ENCODE results near the gene AGPAT2.
"Not testable (repeated sequence)": the region's sequence is repeated elsewhere in the genome, so short reads cannot be mapped to it uniquely, and the experiment has no call there.

AGPAT2 gene

GRCh38 chr9:136640171-136641111 is 46.8 kb downstream of the AGPAT2 start:
- DNase-seq: no peak
- H3K18ac ChIP-seq (ENCODE audit: low read length): no peak overlapping the region
- H3K27ac ChIP-seq (ENCODE audit: low read depth, low read length): no peak overlapping the region
- no peak overlapping the region for H2BK120ac ChIP-seq (ENCODE audit: insufficient read depth, low read length, poor library complexity)
- no peak overlapping the region for H3K4me2 ChIP-seq (ENCODE audit: low read length)
- no peak overlapping the region for H4K12ac ChIP-seq (ENCODE audit: low read depth, low read length)
- H3K4ac ChIP-seq (ENCODE audit: low read depth, low read length): no peak overlapping the region
- no peak overlapping the region for H2BK12ac ChIP-seq (ENCODE audit: low read length)
- H3K36me3 ChIP-seq (ENCODE audit: control insufficient read depth in 1 of 2, insufficient read depth in 2 of 2, low read length in 2 of 2): no peaks in the 10 kb centered on the region
- no peaks in the 10 kb centered on the region for H3K9me3 ChIP-seq (ENCODE audit: insufficient read depth, low read depth, low read length)
- no peak overlapping the region for H2AFZ ChIP-seq (ENCODE audit: insufficient read depth, low read length, poor library complexity)
- no peak overlapping the region for H2BK5ac ChIP-seq (ENCODE audit: low read depth, low read length, poor library complexity)
- peaks cover 4 to 12% of the 10 kb centered on the region in 2 experiments for H3K4me1 ChIP-seq (ENCODE audit: control insufficient read depth in 1 of 2, insufficient read depth in 2 of 2, low read length in 2 of 2)
- H4K91ac ChIP-seq (ENCODE audit: low read depth, low read length): no peak overlapping the region
- H3K4me3 ChIP-seq (ENCODE audit: low read depth, low read length): no peak overlapping the region
- H3K23ac ChIP-seq (ENCODE audit: low read length): no peak overlapping the region
- H3K14ac ChIP-seq (ENCODE audit: low read length): no peak overlapping the region
- no peak overlapping the region for H2AK5ac ChIP-seq (ENCODE audit: low read length)
- no peak overlapping the region for H3K9ac ChIP-seq (ENCODE audit: low read length)
- WGBS (ENCODE audit: extremely low coverage, insufficient coverage, insufficient read length): no CpG with 5 or more reads among the region's 32 CpGs
- H3K27me3 ChIP-seq (ENCODE audit: insufficient read depth, low read length): no peaks in the 10 kb centered on the region
- H3K79me1 ChIP-seq (ENCODE audit: low read length): no peaks in the 10 kb centered on the region
- no peaks in the 10 kb centered on the region for H3K79me2 ChIP-seq (ENCODE audit: control insufficient read depth, insufficient read depth, low read length, poor library complexity)
- no peak overlapping the region for H4K8ac ChIP-seq (ENCODE audit: low read depth, low read length)

- H3K27ac ChIP-seq (ENCODE audit: low read depth, low read length): no peak overlapping the region
- H2AK5ac ChIP-seq (ENCODE audit: low read length): no peak overlapping the region
- H2AFZ ChIP-seq (ENCODE audit: insufficient read depth, low read length, poor library complexity): no peak overlapping the region
- no peak overlapping the region for H4K12ac ChIP-seq (ENCODE audit: low read depth, low read length)
- H3K18ac ChIP-seq (ENCODE audit: low read length): no peak overlapping the region
- H3K27me3 ChIP-seq (ENCODE audit: insufficient read depth, low read length): no peaks in the 10 kb centered on the region
- H2BK5ac ChIP-seq (ENCODE audit: low read depth, low read length, poor library complexity): no peak overlapping the region
- no peak overlapping the region for H3K14ac ChIP-seq (ENCODE audit: low read length)
- no peaks in the 10 kb centered on the region for H3K36me3 ChIP-seq (ENCODE audit: control insufficient read depth in 1 of 2, insufficient read depth in 2 of 2, low read length in 2 of 2)
- H4K91ac ChIP-seq (ENCODE audit: low read depth, low read length): no peak overlapping the region
- H2BK12ac ChIP-seq (ENCODE audit: low read length): no peak overlapping the region
- no peak overlapping the region for H3K9ac ChIP-seq (ENCODE audit: low read length)
- H3K79me1 ChIP-seq (ENCODE audit: low read length): no peaks in the 10 kb centered on the region
- no peaks in the 10 kb centered on the region for H3K79me2 ChIP-seq (ENCODE audit: control insufficient read depth, insufficient read depth, low read length, poor library complexity)
- no peak overlapping the region for H4K8ac ChIP-seq (ENCODE audit: low read depth, low read length)
- no peak overlapping the region for H3K4ac ChIP-seq (ENCODE audit: low read depth, low read length)
- H3K4me1 ChIP-seq (ENCODE audit: control insufficient read depth in 1 of 2, insufficient read depth in 2 of 2, low read length in 2 of 2): no peaks in the 10 kb centered on the region
- peaks cover 8% of the 10 kb centered on the region for H3K9me3 ChIP-seq (ENCODE audit: insufficient read depth, low read depth, low read length)
- WGBS (ENCODE audit: extremely low coverage, insufficient coverage, insufficient read length): no CpG with 5 or more reads among the region's 11 CpGs
- H2BK120ac ChIP-seq (ENCODE audit: insufficient read depth, low read length, poor library complexity): no peak overlapping the region
- no peak overlapping the region for H3K4me3 ChIP-seq (ENCODE audit: low read depth, low read length)
- DNase-seq: no peak
- no peak overlapping the region for H3K23ac ChIP-seq (ENCODE audit: low read length)
- H3K4me2 ChIP-seq (ENCODE audit: low read length): no peak overlapping the region
Observed at GRCh38 chr9:136634904-136635303, 52.4 kb downstream of the AGPAT2 start.

- not testable (repeated sequence) for H3K9me3 ChIP-seq (ENCODE audit: insufficient read depth, low read depth, low read length); H3K9ac ChIP-seq (ENCODE audit: low read length); H2AFZ ChIP-seq (ENCODE audit: insufficient read depth, low read length, poor library complexity); H3K27me3 ChIP-seq (ENCODE audit: insufficient read depth, low read length); H3K36me3 ChIP-seq (ENCODE audit: control insufficient read depth in 1 of 2, insufficient read depth in 2 of 2, low read length in 2 of 2); H3K4ac ChIP-seq (ENCODE audit: low read depth, low read length); H3K18ac ChIP-seq (ENCODE audit: low read length); H3K79me2 ChIP-seq (ENCODE audit: control insufficient read depth, insufficient read depth, low read length, poor library complexity); H4K8ac ChIP-seq (ENCODE audit: low read depth, low read length); H4K12ac ChIP-seq (ENCODE audit: low read depth, low read length); H2BK12ac ChIP-seq (ENCODE audit: low read length); H2AK5ac ChIP-seq (ENCODE audit: low read length); H4K91ac ChIP-seq (ENCODE audit: low read depth, low read length); H3K79me1 ChIP-seq (ENCODE audit: low read length); H3K4me1 ChIP-seq (ENCODE audit: control insufficient read depth in 1 of 2, insufficient read depth in 2 of 2, low read length in 2 of 2); H3K4me2 ChIP-seq (ENCODE audit: low read length); H3K23ac ChIP-seq (ENCODE audit: low read length); H3K4me3 ChIP-seq (ENCODE audit: low read depth, low read length); H2BK120ac ChIP-seq (ENCODE audit: insufficient read depth, low read length, poor library complexity); H3K14ac ChIP-seq (ENCODE audit: low read length); DNase-seq; H3K27ac ChIP-seq (ENCODE audit: low read depth, low read length); H2BK5ac ChIP-seq (ENCODE audit: low read depth, low read length, poor library complexity)
- WGBS (ENCODE audit: extremely low coverage, insufficient coverage, insufficient read length): no CpG with 5 or more reads among the region's 36 CpGs
Observed at GRCh38 chr9:136632491-136633106, 54.7 kb downstream of the AGPAT2 start.

GRCh38 chr9:136632072-136632471 is 55.2 kb downstream of the AGPAT2 start:
- not testable (repeated sequence) for H3K9ac ChIP-seq (ENCODE audit: low read length); H4K12ac ChIP-seq (ENCODE audit: low read depth, low read length); H3K23ac ChIP-seq (ENCODE audit: low read length); DNase-seq; H2BK120ac ChIP-seq (ENCODE audit: insufficient read depth, low read length, poor library complexity); H3K79me2 ChIP-seq (ENCODE audit: control insufficient read depth, insufficient read depth, low read length, poor library complexity); H3K9me3 ChIP-seq (ENCODE audit: insufficient read depth, low read depth, low read length); H2BK12ac ChIP-seq (ENCODE audit: low read length); H3K4me2 ChIP-seq (ENCODE audit: low read length); H3K14ac ChIP-seq (ENCODE audit: low read length); H3K79me1 ChIP-seq (ENCODE audit: low read length); H2BK5ac ChIP-seq (ENCODE audit: low read depth, low read length, poor library complexity); H3K18ac ChIP-seq (ENCODE audit: low read length); H4K91ac ChIP-seq (ENCODE audit: low read depth, low read length); H2AK5ac ChIP-seq (ENCODE audit: low read length); H3K4me3 ChIP-seq (ENCODE audit: low read depth, low read length); H3K27ac ChIP-seq (ENCODE audit: low read depth, low read length); H3K36me3 ChIP-seq (ENCODE audit: control insufficient read depth in 1 of 2, insufficient read depth in 2 of 2, low read length in 2 of 2); H3K4me1 ChIP-seq (ENCODE audit: control insufficient read depth in 1 of 2, insufficient read depth in 2 of 2, low read length in 2 of 2); H4K8ac ChIP-seq (ENCODE audit: low read depth, low read length); H3K27me3 ChIP-seq (ENCODE audit: insufficient read depth, low read length); H3K4ac ChIP-seq (ENCODE audit: low read depth, low read length); H2AFZ ChIP-seq (ENCODE audit: insufficient read depth, low read length, poor library complexity)
- no CpG with 5 or more reads among the region's 13 CpGs for WGBS (ENCODE audit: extremely low coverage, insufficient coverage, insufficient read length)
